ENCODE data around the gene CACNA2D3.

The CACNA2D3 gene

GRCh38 chr3:54321520-54321919 lies 199.2 kb downstream of the CACNA2D3 start:
- H3K4me3 ChIP-seq (ENCODE audit: control insufficient read depth, low read depth, low read length) = no peak overlapping the region
- no peak for TF ChIP-seq CTCF (IDR thresholded peaks at IDR 0.05; ENCODE audit: control insufficient read depth, insufficient read depth, low read depth, low read length, missing control alignments)
- no peak for DNase-seq (ENCODE audit: low read depth)

DNA sequence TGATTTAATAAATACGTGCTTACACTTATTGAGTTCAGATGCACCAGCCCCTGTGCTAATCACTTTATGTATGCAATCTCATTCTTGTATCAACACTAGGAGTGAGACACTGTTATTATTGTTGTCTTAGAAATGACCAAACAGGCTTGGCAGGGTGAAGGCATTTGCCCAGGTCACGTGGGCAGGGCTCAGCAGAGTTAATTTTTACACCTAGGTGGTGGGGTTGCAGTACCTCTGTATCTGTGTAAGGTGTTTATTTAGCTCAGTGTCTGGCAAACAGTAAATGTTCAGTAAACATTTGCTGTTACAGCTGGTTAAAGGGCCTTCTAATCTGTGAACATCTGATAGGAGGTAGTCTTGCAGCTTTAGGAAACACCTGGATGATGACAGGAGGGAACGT lies 200.0 kb downstream of the CACNA2D3 start:
- no peak for TF ChIP-seq CTCF (IDR thresholded peaks at IDR 0.05; ENCODE audit: control insufficient read depth, insufficient read depth, low read depth, low read length, missing control alignments)
- H3K4me3 ChIP-seq (ENCODE audit: control insufficient read depth, low read depth, low read length) = no peak overlapping the region
- no peak for DNase-seq (ENCODE audit: low read depth)

DNA sequence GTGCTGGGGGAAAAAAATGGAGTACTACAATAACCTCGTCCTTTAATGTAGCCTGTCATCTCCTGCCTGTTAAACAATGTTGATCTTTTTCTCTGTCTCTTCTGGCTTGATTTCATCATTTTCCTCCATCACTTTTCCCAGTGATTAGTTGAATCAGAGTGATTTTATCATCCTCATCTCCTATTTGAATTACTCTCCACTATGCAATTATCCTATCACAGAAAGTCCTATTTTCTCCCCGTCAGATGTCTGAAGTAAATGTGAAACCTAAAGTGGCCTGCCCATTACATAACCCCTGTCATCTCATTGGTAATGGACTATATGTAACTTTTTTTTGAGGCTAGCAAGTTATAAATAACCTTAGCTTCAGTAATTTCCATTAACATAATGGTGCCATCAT lies 201.8 kb downstream of the CACNA2D3 start:
- DNase-seq (ENCODE audit: low read depth) = no peak
- H3K4me3 ChIP-seq (ENCODE audit: control insufficient read depth, low read depth, low read length) = no peak overlapping the region
- no peak for TF ChIP-seq CTCF (IDR thresholded peaks at IDR 0.05; ENCODE audit: control insufficient read depth, insufficient read depth, low read depth, low read length, missing control alignments)

GRCh38 chr3:54326951-54327350 lies 204.6 kb downstream of the CACNA2D3 start:
- no peak for DNase-seq (ENCODE audit: low read depth)
- no peak for TF ChIP-seq CTCF (IDR thresholded peaks at IDR 0.05; ENCODE audit: control insufficient read depth, insufficient read depth, low read depth, low read length, missing control alignments)
- H3K4me3 ChIP-seq (ENCODE audit: control insufficient read depth, low read depth, low read length) = no peak overlapping the region

- H3K4me3 ChIP-seq (ENCODE audit: control insufficient read depth, low read depth, low read length) = no peak overlapping the region
- DNase-seq (ENCODE audit: low read depth) = no peak
- TF ChIP-seq CTCF (IDR thresholded peaks at IDR 0.05; ENCODE audit: control insufficient read depth, insufficient read depth, low read depth, low read length, missing control alignments) = no peak
Measured at GRCh38 chr3:54331341-54331740, 209.0 kb downstream of the CACNA2D3 start.

DNA sequence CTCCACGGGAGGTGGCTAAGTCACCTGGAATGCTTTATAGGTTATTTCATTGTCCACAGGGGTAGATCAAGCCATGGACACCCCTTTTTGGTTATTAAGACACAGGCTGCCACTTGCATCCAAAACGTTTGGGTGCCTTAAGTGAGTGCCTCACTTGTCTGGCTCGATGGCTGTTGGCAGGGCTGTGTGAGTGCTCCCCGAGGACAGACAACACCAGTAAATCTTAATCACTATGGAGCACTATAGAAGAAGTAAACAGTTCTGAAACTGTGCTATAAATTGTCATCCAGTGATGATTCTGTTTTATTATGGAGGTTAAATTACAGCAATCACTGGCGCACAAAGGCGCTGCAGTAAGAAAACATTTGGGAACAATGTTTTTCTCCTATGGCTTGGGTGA lies 215.5 kb downstream of the CACNA2D3 start:
- no peak overlapping the region for H3K4me3 ChIP-seq (ENCODE audit: control insufficient read depth, low read depth, low read length)
- no peak for TF ChIP-seq CTCF (IDR thresholded peaks at IDR 0.05; ENCODE audit: control insufficient read depth, insufficient read depth, low read depth, low read length, missing control alignments)
- no peak for DNase-seq (ENCODE audit: low read depth)

DNA sequence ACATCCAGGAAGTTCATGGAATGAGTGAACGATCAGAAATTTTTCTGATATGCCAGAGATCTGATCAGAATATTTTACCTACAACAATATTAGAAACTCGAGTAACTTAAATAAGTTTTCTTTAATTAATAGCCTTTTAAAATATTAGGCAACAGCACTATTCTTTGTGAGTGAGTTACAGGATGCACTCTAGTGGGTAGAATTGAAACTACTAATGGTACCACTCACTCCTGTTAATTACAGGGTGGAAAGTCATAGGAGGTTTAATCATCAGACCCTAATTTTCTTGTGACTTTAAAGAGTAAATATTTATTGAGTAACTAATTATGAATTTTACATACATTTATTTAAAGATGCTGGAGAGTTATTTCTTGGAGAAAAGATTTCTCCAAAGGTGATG lies 217.3 kb downstream of the CACNA2D3 start:
- no peak for TF ChIP-seq CTCF (IDR thresholded peaks at IDR 0.05; ENCODE audit: control insufficient read depth, insufficient read depth, low read depth, low read length, missing control alignments)
- DNase-seq (ENCODE audit: low read depth) = no peak
- no peak overlapping the region for H3K4me3 ChIP-seq (ENCODE audit: control insufficient read depth, low read depth, low read length)

Data from AG09309 (cell line).